ENCODE measurements around the gene MET. TPM values are rescaled to one million over a fixed set of nuclear protein-coding genes. Genes with fewer than 3 reads are reported as not detected.

The MET gene
- total RNA-seq, 1 experiment from 2014 or later: 5.0 TPM

- H2BK15ac ChIP-seq (ENCODE audit: low read depth, low read length): no peak overlapping the region
- no peak overlapping the region for H3K4ac ChIP-seq (ENCODE audit: low read depth, low read length)
- no peak overlapping the region for H2AK5ac ChIP-seq (ENCODE audit: insufficient read length, low read length)
- no peak for DNase-seq
- H2BK20ac ChIP-seq (ENCODE audit: low read depth, low read length, poor library complexity, severe bottlenecking): no peak overlapping the region
- H3K4me1 ChIP-seq (ENCODE audit: insufficient read depth, low read length): peaks cover 3% of the 10 kb centered on the region; the same call in 1 of the 2 replicates
- WGBS (ENCODE audit: extremely low coverage, insufficient read length, low lambda C conversion rate): no CpG with 5 or more reads among the region's 2 CpGs
- H2BK12ac ChIP-seq (ENCODE audit: insufficient read length, low read depth, low read length): no peak overlapping the region
- no peaks in the 10 kb centered on the region for H3K36me3 Mint-ChIP-seq (ENCODE audit: insufficient read depth in 1 of 3, low read depth in 3 of 3)
- H3K23me2 ChIP-seq (ENCODE audit: insufficient read length, low read depth, low read length, poor library complexity, severe bottlenecking): no peaks in the 10 kb centered on the region
- H3K27me3 ChIP-seq (ENCODE audit: insufficient read depth, low read length): no peaks in the 10 kb centered on the region
- no peak overlapping the region for H3K27ac ChIP-seq (ENCODE audit: insufficient read length, low read depth, low read length)
- H3K9me3 ChIP-seq (ENCODE audit: control insufficient read depth, low read depth, low read length): no peaks in the 10 kb centered on the region
- H3K27ac Mint-ChIP-seq: no peak overlapping the region
- no peak overlapping the region for H2BK120ac ChIP-seq (ENCODE audit: low read depth, low read length, poor library complexity, severe bottlenecking)
- no peak overlapping the region for H3K9ac ChIP-seq (ENCODE audit: extremely low read depth, insufficient read length, low read length)
- no peak overlapping the region for H3T11ph ChIP-seq (ENCODE audit: low read length)
- H3K27me3 Mint-ChIP-seq (ENCODE audit: low read depth): no peaks in the 10 kb centered on the region
- H3K23ac ChIP-seq (ENCODE audit: insufficient read length, low read depth, low read length): no peak overlapping the region
- no peak overlapping the region for H3K4me3 Mint-ChIP-seq
- H4K8ac ChIP-seq (replicated peaks; ENCODE audit: insufficient read length, low read depth, low read length): no peak overlapping the region
- H3K4me1 Mint-ChIP-seq: peaks cover 12 to 13% of the 10 kb centered on the region in 2 experiments
- no peak overlapping the region for H4K5ac ChIP-seq (ENCODE audit: insufficient read length, low read depth, low read length)
- no peak overlapping the region for H3K18ac ChIP-seq (ENCODE audit: insufficient read length, low read depth, low read length)
- H2AFZ ChIP-seq (ENCODE audit: low read length): no peak overlapping the region
- no peak overlapping the region for H2BK5ac ChIP-seq (ENCODE audit: insufficient read length, low read length)
- TF ChIP-seq CTCF (conservative IDR thresholded peaks at IDR 0.05): no peak
- H3K79me2 ChIP-seq (ENCODE audit: insufficient read depth, low read length): no peaks in the 10 kb centered on the region
- no peak overlapping the region for H3K14ac ChIP-seq (ENCODE audit: insufficient read depth, low read length)
- H3K4me2 ChIP-seq (ENCODE audit: insufficient read depth, insufficient read length, low read length): no peak overlapping the region
- H4K20me1 ChIP-seq (ENCODE audit: control insufficient read depth, insufficient read depth, insufficient read length): no peaks in the 10 kb centered on the region
- H4K91ac ChIP-seq (ENCODE audit: insufficient read length, low read depth, low read length): no peak overlapping the region
- no peak overlapping the region for H3K56ac ChIP-seq (ENCODE audit: insufficient read length, low read depth, low read length)
- H3K79me1 ChIP-seq (ENCODE audit: insufficient read depth, low read depth, low read length, poor library complexity, severe bottlenecking): no peaks in the 10 kb centered on the region
- H3K9me3 Mint-ChIP-seq: no peaks in the 10 kb centered on the region
Measured at GRCh38 chr7:116801092-116801710, 129.2 kb downstream of the MET start.

Measured in H9 (cell line).